Kidney glomerular epithelial cell (primary cell): ENCODE measurements around the gene ADRA1B.

Experiments used
- DNase-seq: peaks from one replicate; lab custom pipeline; 2025; lab: John Stamatoyannopoulos, UW

Gene ADRA1B

GRCh38 chr5:159915904-159916840 is at the start of gene ADRA1B:
Gene ADRA1B, plus strand, starts transcription at chr5:159916482. Its CDS starts 424 bp downstream, at chr5:159916906.
- DNase-seq, result peak; percentile 72

GRCh38 chr5:159873680-159874079 is 42.6 kb upstream of the ADRA1B start:
- peak; percentile 40 for DNase-seq

GRCh38 chr5:159874263-159874662 is 42.0 kb upstream of the ADRA1B start:
- peak; percentile 11 for DNase-seq

- DNase-seq, result no peak
Observed at GRCh38 chr5:159877016-159877415, 39.3 kb upstream of the ADRA1B start.

GRCh38 chr5:159877894-159878448 is 38.3 kb upstream of the ADRA1B start:
- DNase-seq, result no peak

- DNase-seq, result peak; percentile 40
Observed at GRCh38 chr5:159878988-159879471, 37.3 kb upstream of the ADRA1B start.

GRCh38 chr5:159880676-159881075 is 35.6 kb upstream of the ADRA1B start:
- DNase-seq, result no peak

GRCh38 chr5:159881967-159882366 is 34.3 kb upstream of the ADRA1B start:
- DNase-seq, result no peak

- peak; percentile 9 for DNase-seq
Observed at GRCh38 chr5:159883522-159883950, 32.7 kb upstream of the ADRA1B start.

GRCh38 chr5:159884917-159885620 is 31.2 kb upstream of the ADRA1B start:
- no peak for DNase-seq

- DNase-seq, result no peak
Observed at GRCh38 chr5:159886296-159886695, 30.0 kb upstream of the ADRA1B start.

GRCh38 chr5:159887050-159887449 is 29.2 kb upstream of the ADRA1B start:
- no peak for DNase-seq

GRCh38 chr5:159888860-159889259 is 27.4 kb upstream of the ADRA1B start:
- no peak for DNase-seq

GRCh38 chr5:159890141-159890540 is 26.1 kb upstream of the ADRA1B start:
- peak; percentile 17 for DNase-seq

GRCh38 chr5:159891371-159891770 is 24.9 kb upstream of the ADRA1B start:
- DNase-seq, result peak; percentile 41

- DNase-seq, result no peak
Observed at GRCh38 chr5:159893040-159893695, 23.1 kb upstream of the ADRA1B start.

- no peak for DNase-seq
Observed at GRCh38 chr5:159894149-159894720, 22.0 kb upstream of the ADRA1B start.

GRCh38 chr5:159897786-159898393 is 18.4 kb upstream of the ADRA1B start:
- DNase-seq, result no peak

- no peak for DNase-seq
Observed at GRCh38 chr5:159899067-159900049, 16.9 kb upstream of the ADRA1B start.

GRCh38 chr5:159901308-159901707 is 15.0 kb upstream of the ADRA1B start:
- DNase-seq, result no peak
